ENCODE measurements around the gene RASGRF2. TPM values are rescaled to one million over a fixed set of nuclear protein-coding genes. Genes with fewer than 3 reads are reported as not detected.

Gene RASGRF2
- total RNA-seq (ENCODE audit: insufficient read depth, low replicate concordance) = 2.9 TPM

GRCh38 chr5:80959768-80960442 is at the start of gene RASGRF2:
TSS of gene RASGRF2 (plus strand) at chr5:80960363. CDS start at chr5:80960739, 376 bp downstream.
- DNase-seq (ENCODE audit: low spot score) = peak; percentile 7

GRCh38 chr5:80912479-80912878 is 47.7 kb upstream of the RASGRF2 start:
- DNase-seq (ENCODE audit: low spot score) = no peak

GRCh38 chr5:80915716-80916115 is 44.4 kb upstream of the RASGRF2 start:
- DNase-seq (ENCODE audit: low spot score) = no peak

- DNase-seq (ENCODE audit: low spot score) = no peak
Observed at GRCh38 chr5:80916676-80917075, 43.5 kb upstream of the RASGRF2 start.

GRCh38 chr5:80917631-80918030 is 42.5 kb upstream of the RASGRF2 start:
- no peak for DNase-seq (ENCODE audit: low spot score)

- DNase-seq (ENCODE audit: low spot score) = no peak
Observed at GRCh38 chr5:80919678-80920196, 40.4 kb upstream of the RASGRF2 start.

GRCh38 chr5:80920333-80920732 is 39.8 kb upstream of the RASGRF2 start:
- DNase-seq (ENCODE audit: low spot score) = peak; percentile 14

- no peak for DNase-seq (ENCODE audit: low spot score)
Observed at GRCh38 chr5:80921026-80921425, 39.1 kb upstream of the RASGRF2 start.

- no peak for DNase-seq (ENCODE audit: low spot score)
Observed at GRCh38 chr5:80925931-80926330, 34.2 kb upstream of the RASGRF2 start.

GRCh38 chr5:80926536-80926935 is 33.6 kb upstream of the RASGRF2 start:
- DNase-seq (ENCODE audit: low spot score) = no peak

- DNase-seq (ENCODE audit: low spot score) = no peak
Observed at GRCh38 chr5:80926979-80927656, 33.0 kb upstream of the RASGRF2 start.

GRCh38 chr5:80928073-80928472 is 32.1 kb upstream of the RASGRF2 start:
- no peak for DNase-seq (ENCODE audit: low spot score)

- no peak for DNase-seq (ENCODE audit: low spot score)
Observed at GRCh38 chr5:80930940-80931339, 29.2 kb upstream of the RASGRF2 start.

GRCh38 chr5:80931411-80931810 is 28.8 kb upstream of the RASGRF2 start:
- DNase-seq (ENCODE audit: low spot score) = no peak

GRCh38 chr5:80933036-80933435 is 27.1 kb upstream of the RASGRF2 start:
- no peak for DNase-seq (ENCODE audit: low spot score)

- no peak for DNase-seq (ENCODE audit: low spot score)
Observed at GRCh38 chr5:80934751-80935150, 25.4 kb upstream of the RASGRF2 start.

- DNase-seq (ENCODE audit: low spot score) = no peak
Observed at GRCh38 chr5:80935811-80936385, 24.3 kb upstream of the RASGRF2 start.

GRCh38 chr5:80936881-80937280 is 23.3 kb upstream of the RASGRF2 start:
- no peak for DNase-seq (ENCODE audit: low spot score)

GRCh38 chr5:80937584-80938356 is 22.4 kb upstream of the RASGRF2 start:
- DNase-seq (ENCODE audit: low spot score) = peak; percentile 66

- DNase-seq (ENCODE audit: low spot score) = no peak
Observed at GRCh38 chr5:80941496-80941895, 18.7 kb upstream of the RASGRF2 start.

GRCh38 chr5:80951366-80951765 is 8.8 kb upstream of the RASGRF2 start:
- no peak for DNase-seq (ENCODE audit: low spot score)

GRCh38 chr5:80953587-80953986 is 6.6 kb upstream of the RASGRF2 start:
- no peak for DNase-seq (ENCODE audit: low spot score)

Data from umbilical cord (tissue), 2 donors.